ENCODE data around the gene MRPL43.

DNA sequence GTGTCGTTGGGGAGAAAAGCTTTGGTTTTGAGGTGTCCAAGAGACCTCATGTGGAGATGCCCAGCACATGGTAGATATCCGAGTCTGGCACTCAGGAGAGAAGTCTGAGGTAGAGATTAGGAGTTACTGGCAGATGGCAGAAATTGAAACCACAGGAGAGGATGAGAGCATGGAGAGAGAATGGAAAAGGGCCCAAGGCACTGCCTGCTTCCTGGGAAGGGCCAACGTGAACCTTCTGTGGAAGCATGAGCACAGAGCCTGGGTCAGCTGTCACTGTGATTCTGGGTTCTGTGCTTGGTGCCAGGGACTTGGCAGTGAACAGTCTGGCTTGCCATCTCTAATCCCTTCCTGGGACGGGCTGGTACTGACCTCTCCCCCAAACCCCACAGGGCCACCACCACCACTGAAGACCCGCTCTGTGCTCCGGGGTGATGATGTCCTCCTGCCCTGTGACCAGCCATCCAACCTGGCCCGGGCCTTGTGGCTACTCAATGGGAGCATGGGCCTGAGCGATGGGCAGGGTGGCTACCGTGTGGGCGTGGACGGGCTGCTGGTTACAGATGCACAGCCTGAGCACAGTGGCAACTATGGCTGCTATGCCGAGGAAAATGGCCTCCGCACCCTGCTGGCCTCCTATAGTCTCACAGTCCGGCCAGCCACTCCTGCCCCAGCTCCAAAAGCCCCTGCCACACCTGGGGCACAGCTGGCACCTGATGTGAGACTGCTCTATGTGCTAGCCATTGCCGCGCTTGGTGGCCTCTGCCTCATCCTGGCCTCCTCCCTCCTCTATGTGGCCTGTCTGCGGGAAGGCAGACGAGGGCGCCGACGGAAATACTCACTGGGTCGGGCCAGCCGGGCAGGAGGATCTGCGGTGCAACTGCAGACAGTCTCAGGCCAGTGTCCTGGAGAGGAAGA, 4.1 kb downstream of the MRPL43 start:
- TF ChIP-seq, protein P1, sequence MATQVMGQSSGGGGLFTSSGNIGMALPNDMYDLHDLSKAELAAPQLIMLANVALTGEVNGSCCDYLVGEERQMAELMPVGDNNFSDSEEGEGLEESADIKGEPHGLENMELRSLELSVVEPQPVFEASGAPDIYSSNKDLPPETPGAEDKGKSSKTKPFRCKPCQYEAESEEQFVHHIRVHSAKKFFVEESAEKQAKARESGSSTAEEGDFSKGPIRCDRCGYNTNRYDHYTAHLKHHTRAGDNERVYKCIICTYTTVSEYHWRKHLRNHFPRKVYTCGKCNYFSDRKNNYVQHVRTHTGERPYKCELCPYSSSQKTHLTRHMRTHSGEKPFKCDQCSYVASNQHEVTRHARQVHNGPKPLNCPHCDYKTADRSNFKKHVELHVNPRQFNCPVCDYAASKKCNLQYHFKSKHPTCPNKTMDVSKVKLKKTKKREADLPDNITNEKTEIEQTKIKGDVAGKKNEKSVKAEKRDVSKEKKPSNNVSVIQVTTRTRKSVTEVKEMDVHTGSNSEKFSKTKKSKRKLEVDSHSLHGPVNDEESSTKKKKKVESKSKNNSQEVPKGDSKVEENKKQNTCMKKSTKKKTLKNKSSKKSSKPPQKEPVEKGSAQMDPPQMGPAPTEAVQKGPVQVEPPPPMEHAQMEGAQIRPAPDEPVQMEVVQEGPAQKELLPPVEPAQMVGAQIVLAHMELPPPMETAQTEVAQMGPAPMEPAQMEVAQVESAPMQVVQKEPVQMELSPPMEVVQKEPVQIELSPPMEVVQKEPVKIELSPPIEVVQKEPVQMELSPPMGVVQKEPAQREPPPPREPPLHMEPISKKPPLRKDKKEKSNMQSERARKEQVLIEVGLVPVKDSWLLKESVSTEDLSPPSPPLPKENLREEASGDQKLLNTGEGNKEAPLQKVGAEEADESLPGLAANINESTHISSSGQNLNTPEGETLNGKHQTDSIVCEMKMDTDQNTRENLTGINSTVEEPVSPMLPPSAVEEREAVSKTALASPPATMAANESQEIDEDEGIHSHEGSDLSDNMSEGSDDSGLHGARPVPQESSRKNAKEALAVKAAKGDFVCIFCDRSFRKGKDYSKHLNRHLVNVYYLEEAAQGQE (IDR thresholded peaks at IDR 0.05): no peak
- TF ChIP-seq, protein P2, sequence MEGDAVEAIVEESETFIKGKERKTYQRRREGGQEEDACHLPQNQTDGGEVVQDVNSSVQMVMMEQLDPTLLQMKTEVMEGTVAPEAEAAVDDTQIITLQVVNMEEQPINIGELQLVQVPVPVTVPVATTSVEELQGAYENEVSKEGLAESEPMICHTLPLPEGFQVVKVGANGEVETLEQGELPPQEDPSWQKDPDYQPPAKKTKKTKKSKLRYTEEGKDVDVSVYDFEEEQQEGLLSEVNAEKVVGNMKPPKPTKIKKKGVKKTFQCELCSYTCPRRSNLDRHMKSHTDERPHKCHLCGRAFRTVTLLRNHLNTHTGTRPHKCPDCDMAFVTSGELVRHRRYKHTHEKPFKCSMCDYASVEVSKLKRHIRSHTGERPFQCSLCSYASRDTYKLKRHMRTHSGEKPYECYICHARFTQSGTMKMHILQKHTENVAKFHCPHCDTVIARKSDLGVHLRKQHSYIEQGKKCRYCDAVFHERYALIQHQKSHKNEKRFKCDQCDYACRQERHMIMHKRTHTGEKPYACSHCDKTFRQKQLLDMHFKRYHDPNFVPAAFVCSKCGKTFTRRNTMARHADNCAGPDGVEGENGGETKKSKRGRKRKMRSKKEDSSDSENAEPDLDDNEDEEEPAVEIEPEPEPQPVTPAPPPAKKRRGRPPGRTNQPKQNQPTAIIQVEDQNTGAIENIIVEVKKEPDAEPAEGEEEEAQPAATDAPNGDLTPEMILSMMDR (IDR thresholded peaks at IDR 0.05; ENCODE audit: low read depth, low read length, missing input control): no peak
- TF ChIP-seq, protein P3, sequence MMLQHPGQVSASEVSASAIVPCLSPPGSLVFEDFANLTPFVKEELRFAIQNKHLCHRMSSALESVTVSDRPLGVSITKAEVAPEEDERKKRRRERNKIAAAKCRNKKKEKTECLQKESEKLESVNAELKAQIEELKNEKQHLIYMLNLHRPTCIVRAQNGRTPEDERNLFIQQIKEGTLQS (IDR thresholded peaks at IDR 0.05): no peak
- TF ChIP-seq RAD21 (IDR thresholded peaks at IDR 0.05) (no peak), RXRA (IDR thresholded peaks at IDR 0.05) (no peak), EGR1 (IDR thresholded peaks at IDR 0.05; ENCODE audit: low read depth in 2 of 2) (no peak)
- TF ChIP-seq, protein P4, sequence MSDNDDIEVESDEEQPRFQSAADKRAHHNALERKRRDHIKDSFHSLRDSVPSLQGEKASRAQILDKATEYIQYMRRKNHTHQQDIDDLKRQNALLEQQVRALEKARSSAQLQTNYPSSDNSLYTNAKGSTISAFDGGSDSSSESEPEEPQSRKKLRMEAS (IDR thresholded peaks at IDR 0.05): no peak
